GM12864 (cell line): Measurements from ENCODE around the gene UBXN10.

Source experiments
- DNase-seq: peaks from one replicate; pipeline ENCODE4 v3.0.0-alpha.2; 2011; ENCODE audit warnings: low read depth
- H3K4me3 ChIP-seq: 2 replicates; pipeline ENCODE4 v1.5.1; 2011; ENCODE audit warnings: mild to moderate bottlenecking, low read depth, low read length, control low read depth
- TF ChIP-seq, protein P1 (sequence below): IDR thresholded peaks from 2 replicates; pipeline ENCODE4 v1.5.1; 2011; ENCODE audit warnings: low read depth, mild to moderate bottlenecking, moderate library complexity, low read length, control low read depth, inconsistent platforms; ENCODE audit errors: missing control alignments

Gene UBXN10

GRCh38 chr1:20178634-20179370, 7.1 kb upstream of the UBXN10 start:
- no peak for DNase-seq
- TF ChIP-seq, protein P1, sequence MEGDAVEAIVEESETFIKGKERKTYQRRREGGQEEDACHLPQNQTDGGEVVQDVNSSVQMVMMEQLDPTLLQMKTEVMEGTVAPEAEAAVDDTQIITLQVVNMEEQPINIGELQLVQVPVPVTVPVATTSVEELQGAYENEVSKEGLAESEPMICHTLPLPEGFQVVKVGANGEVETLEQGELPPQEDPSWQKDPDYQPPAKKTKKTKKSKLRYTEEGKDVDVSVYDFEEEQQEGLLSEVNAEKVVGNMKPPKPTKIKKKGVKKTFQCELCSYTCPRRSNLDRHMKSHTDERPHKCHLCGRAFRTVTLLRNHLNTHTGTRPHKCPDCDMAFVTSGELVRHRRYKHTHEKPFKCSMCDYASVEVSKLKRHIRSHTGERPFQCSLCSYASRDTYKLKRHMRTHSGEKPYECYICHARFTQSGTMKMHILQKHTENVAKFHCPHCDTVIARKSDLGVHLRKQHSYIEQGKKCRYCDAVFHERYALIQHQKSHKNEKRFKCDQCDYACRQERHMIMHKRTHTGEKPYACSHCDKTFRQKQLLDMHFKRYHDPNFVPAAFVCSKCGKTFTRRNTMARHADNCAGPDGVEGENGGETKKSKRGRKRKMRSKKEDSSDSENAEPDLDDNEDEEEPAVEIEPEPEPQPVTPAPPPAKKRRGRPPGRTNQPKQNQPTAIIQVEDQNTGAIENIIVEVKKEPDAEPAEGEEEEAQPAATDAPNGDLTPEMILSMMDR = no peak

GRCh38 chr1:20179371-20180128, 6.3 kb upstream of the UBXN10 start:
- TF ChIP-seq, protein P1 = no peak
- no peak overlapping the region for H3K4me3 ChIP-seq
- no peak for DNase-seq

More at GRCh38 chr1:20178634-20179370, 7.1 kb upstream of the UBXN10 start:
- H3K4me3 ChIP-seq = no peak overlapping the region

DNA sequence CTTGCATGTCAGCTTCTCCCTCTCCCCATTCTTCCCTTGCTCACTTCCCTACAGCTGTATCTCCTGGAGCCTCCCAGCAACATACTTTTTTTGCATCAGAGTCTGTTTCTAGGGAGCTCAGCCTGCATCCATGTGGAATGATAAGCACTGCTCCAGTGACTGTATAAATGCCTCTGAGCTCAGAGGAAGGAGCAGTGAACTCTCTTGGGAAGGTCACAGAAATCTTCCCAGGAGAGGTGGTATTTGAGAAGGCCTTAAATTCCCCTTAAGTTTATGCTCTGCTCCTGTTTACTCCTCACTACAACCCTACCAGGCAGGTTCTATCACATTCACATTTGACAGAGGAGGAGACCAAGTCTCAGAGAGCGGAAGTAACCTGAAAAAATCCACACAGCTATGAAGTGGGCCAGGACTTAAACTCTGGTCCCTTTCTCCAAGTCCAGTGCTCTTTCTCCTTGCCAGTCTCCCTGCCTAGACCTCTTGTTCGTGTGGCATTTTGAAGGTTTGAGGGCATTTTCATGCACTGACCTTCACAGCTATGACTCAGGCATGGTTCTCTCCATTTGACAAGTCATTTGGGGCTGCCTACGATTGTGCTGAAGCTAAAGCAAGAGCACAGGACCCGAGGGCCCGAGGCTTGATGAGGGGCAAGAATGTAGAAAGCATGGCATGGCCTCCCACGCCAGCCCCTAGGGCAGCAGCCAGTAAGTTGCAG, 5.6 kb upstream of the UBXN10 start:
- TF ChIP-seq, protein P1 = no peak
- H3K4me3 ChIP-seq = no peak overlapping the region
- DNase-seq = no peak

GRCh38 chr1:20180844-20181207, 5.1 kb upstream of the UBXN10 start:
- TF ChIP-seq, protein P1 = no peak
- no peak for DNase-seq
- H3K4me3 ChIP-seq = no peak overlapping the region

- TF ChIP-seq, protein P1 = no peak
- no peak overlapping the region for H3K4me3 ChIP-seq
- no peak for DNase-seq
Observed at GRCh38 chr1:20182415-20182814, 3.5 kb upstream of the UBXN10 start.

DNA sequence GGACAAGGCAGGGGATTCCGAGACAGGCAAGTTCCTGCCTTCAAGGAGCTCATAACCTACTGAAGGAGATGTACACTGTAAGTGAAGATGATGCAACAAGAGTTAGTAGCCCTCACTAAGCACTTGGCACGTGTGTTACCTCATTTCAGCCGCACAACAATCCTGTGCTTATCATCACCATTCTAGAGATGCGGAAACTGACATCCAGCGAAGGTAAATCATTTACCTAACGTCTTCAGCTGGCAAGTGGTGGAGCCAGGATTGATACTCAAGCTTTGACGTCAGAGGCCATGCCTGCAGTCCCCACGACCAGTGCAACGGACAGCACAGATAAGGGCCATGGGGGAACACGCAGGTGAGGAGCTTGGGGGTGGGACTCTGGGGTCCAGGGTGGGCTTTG, 2.9 kb upstream of the UBXN10 start:
- TF ChIP-seq, protein P1 = no peak
- H3K4me3 ChIP-seq = no peak overlapping the region
- DNase-seq = no peak
